EH (cell line): ENCODE measurements around the gene FAM149B1.
"Not testable (repeated sequence)": the region's sequence is repeated elsewhere in the genome, so short reads cannot be mapped to it uniquely, and the experiment has no call there.

Source experiments
- DNase-seq: peaks from one replicate; pipeline ENCODE4 v3.0.0-alpha.2; 2015; ENCODE audit warnings: low read depth

The FAM149B1 gene

DNA sequence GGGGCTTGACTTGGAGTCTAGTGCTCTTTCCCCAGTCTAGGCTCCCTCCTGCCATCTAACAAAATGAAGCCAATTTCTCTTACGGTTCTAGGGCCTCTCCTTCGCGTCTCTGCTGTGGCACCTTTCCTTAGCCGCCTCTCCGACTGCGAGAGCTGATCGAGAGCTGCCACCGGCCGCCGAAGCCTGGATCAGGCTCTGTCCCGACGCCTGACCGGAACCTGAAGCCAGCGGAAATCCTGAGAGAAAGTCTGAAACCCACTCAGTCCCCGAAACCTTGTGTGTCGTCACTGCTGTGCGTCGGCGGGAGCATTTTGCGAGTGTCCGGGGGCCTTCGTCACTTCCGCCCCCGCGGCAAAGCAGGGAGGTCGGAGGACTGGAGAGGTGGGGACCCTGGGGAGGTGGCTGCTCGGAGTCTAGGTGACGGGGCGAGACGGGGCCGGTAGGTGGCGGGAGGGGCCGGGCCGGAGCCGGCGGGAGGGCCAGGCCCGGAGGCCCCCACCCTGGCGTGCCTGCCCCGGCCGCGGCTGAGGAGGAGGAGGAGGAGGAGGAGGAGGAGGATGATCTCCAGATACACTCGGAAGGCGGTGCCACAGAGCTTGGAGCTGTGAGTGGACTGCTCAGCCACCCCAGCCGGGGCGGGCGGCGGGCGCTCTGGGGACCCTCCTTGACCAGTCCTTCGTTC is at the start of gene FAM149B1, which contains the start of gene ECD:
FAM149B1 (plus strand) TSS at position 337 of the 682 bp plus-strand sequence; CDS start at position 558, 221 bp downstream.
ECD (minus strand) TSS at position 226 of the 682 bp plus-strand sequence. CDS start 4,071 bp downstream, outside the sequence.
- DNase-seq = peak; percentile 95

DNA sequence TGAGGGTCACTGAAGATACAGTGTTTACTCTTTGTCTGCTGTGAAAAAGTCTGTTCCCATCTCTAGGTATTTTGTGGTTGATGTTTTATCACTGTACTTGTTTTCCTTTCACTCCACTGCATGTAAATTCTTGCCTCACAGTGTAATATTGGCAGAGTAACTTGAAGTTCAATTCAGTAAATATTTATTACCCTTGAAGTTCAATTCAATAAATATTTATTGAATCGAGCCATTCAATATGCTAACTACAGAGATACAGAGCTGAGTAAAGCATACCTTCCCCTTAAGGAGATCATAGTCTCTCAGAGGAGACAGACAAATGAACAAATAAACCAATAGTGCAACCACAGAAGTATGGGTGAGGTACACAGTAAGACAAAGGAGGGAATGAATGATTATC is 48.5 kb upstream of the FAM149B1 start:
- no peak for DNase-seq

DNA sequence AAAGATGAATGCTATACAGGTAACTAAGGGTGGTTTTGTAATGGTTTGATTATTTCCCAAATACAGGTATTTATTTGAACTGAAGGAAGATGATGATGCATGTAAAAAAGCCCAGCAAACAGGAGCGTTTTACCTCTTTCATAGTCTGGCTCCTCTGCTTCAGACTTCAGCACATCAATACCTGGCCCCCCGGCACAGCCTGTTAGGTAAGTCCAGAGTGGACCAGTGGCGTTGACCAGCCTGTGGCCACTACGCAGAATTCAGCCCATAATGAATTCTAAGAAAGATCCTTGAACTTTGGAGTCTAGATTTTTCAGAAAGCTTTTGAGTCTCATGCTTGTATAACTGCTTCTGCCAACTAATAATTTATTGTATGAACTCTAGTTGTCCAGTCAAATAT is 48.0 kb upstream of the FAM149B1 start:
- DNase-seq = no peak

DNA sequence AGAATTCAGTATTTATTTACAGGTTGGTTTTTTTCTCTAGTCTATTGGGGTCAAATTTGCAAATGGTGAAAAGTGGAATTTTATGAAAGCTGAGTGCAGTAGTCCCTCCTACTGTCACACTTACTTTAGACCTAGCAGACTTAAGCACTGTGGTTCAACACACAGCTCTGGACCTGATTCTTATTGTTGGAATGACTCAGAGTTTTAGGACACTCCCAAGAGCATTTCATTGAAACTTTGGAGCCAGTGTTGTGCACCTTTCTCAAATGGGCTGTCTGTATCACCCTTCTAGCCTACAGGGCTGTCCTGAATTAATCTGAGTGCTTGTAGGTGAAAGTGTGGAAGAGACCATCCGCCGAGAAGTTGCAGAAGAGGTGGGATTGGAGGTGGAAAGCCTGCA is 41.6 kb upstream of the FAM149B1 start:
- DNase-seq = no peak

DNA sequence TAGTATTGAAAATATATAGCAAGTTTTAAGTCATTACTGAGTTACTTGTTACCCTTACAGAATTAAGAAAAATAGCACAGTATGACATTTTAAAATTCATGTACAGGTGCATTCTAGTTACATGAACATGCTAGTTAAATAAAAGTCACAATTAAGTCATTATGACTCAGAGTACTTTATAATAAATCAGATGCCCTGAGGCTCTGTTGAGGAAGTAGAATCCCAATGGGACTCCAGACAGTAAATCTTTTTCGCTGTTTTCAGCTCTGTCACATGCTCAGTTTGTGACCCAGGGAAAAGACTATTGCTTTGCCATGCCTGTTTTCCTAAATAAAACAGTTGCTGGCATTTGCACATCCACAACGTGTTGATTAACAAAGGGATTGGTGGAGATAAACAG is 36.6 kb upstream of the FAM149B1 start:
- DNase-seq = peak; percentile 39

DNA sequence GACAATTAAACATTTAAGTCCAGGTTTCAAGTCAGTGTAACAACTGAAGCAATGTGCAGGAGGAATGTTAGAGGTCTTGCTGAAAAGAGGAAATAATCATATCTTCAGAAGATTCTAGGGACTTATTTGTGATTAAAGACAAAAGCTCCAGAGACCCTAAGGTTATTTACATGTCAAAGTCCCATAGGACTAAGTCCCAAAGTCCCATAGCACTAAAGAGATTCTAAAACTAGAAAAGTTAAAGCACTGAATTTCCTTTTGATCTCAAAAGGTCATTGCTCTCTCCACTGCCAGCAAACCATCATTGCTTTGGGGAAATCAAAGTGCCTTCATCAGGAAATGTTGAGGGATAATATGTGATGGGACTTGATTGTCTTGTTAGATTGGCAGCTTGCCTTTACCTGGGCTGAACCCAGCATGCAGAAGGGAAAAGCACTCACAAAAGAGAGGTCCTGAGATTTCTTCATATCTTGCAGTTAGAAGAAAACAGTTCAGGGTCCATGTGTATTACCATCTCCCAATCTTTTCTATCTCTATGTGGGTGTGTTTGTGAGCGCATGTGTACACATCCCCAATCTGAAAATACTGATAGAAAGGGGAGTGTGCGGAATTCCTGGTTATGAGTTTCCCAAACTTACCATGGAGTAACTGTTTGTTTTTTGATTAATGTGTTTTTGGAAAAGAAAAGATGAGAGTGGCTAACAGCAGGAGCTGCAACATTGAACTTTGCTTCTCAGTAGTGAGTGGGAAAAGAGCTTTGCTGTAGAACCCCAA is 35.8 kb upstream of the FAM149B1 start:
- no peak for DNase-seq

DNA sequence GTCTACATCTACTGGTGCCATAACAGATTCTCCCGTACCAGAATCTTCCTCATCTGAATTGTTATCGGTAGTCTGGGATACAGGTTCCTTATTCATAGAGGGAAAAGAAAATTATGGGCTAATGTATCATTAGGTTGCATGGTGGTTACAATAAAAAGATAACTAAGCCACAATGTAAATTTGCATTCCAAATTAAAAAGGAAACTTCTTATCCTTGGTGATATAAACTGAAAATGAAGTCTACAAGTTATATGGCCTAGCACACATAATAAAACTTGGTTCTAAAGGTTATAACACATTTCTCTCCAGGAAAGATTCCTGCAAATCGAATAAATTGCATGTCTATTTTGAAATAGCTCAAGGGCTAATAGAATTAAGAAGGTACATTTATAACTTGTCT is 33.2 kb upstream of the FAM149B1 start:
- no peak for DNase-seq

DNA sequence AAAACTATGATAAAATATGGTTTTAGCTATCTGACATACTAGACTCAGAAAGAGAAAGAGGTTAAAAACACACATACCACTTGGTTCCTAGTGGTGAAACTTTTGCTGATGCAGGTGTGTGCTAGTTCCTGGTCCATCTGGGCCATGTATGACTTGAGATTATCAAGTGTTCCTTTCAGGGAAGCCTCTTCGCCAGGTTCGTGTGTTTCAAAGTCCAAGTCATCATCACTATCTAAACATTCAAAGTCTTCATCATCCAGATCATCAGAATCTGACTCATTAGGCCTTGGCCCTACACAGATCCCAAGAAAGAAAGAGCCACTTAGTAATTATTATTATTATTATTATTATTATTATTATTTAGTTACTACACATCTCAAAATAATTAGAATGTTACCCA is 31.3 kb upstream of the FAM149B1 start:
- no peak for DNase-seq

DNA sequence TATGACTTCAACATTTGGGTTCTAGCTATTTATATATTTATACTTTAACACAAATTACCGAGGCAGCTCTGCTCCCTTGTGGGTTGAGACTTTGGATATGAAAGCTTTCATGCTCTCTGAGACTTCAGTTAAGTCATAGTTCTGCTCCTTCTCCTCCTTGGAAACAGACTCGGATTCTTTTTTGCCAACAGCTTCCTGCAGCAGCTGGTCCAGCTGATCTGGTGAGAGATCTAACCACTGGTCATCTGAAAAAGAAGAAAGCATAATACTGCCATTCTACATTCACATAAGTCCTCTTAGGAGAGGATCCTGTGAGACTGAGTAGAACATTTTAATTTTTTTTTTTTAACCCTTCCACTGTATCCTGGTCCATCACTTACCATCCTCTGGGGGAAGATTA is 28.7 kb upstream of the FAM149B1 start:
- DNase-seq = no peak

DNA sequence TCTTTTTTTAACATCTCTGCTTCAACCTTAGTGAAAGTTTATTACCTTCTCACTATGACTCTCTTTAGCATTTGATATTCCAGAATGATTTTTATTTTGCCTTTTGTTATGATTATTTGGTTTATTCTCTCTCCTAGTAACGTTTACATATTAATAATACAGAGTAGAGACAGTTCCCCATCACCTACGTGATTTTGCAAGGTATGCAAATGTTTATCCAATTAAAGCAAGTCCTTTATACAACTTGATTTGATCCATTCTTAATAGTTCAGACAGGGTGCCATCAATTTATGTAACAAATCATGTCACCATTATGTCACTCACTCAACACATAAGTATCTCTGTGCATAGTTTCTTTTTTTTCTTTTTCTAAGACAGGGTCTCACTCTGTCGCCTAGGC is 26.3 kb upstream of the FAM149B1 start:
- no peak for DNase-seq

DNA sequence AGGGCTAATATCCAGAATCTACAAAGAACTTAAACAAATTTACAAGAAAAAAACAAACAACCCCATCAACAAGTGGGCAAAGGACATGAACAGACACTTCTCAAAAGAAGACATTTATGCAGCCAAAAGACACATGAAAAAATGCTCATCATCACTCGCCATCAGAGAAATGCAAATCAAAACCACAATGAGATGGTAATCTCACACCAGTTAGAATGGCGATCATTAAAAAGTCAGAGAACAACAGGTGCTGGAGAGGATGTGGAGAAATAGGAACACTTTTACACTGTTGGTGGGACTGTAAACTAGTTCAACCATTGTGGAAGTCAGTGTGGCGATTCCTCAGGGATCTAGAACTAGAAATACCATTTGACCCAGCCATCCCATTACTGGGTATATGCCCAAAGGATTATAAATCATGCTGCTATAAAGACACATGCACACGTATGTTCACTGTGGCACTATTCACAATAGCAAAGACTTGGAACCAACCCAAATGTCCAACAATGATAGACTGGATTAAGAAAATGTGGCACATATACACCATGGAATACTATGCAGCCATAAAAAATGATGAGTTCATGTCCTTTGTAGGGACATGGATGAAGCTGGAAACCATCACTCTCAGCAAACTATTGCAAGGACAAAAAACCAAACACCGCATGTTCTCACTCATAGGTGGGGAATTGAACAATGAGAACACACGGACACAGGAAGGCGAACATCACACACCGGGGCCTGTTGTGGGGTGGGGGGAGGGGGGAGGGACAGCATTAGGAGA is 17.1 kb upstream of the FAM149B1 start:
- DNase-seq = not testable (repeated sequence)

DNA sequence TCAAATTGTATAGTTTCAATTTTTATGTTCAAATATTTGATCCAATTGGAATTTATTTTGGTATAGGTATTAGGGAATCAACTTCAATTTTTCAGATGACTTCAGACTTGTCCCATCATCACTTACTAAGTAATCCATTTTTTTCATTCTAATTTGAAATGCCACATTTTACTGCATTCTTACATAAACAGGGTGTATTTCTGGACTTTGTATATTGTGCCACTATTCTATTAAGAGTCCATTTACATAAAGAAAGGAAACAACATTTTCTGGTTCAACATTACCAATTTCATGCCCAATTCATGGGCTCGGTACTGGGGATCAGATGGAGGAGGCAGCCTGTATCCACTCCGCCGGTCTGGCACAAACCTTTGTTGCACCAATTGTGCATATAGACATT is 15.9 kb upstream of the FAM149B1 start:
- DNase-seq = no peak

DNA sequence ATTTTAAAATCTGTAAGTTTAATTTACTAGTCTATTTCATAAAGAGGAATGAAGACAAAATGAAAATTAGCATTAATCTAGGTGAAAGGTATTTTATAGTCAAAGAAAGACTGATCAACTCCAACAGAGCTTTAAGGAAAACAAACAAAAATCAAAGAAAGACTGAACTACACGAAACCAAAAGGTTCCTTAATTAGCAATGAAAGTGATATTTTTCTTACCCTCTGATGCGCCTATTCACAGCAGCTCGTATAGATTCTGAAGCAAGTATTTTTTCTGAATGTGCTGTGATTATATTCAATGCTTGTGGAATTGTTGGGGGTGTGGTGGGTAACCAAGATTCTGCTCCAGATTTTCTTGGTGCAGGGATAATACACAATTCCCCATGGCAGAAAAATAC is 11.9 kb upstream of the FAM149B1 start:
- no peak for DNase-seq

DNA sequence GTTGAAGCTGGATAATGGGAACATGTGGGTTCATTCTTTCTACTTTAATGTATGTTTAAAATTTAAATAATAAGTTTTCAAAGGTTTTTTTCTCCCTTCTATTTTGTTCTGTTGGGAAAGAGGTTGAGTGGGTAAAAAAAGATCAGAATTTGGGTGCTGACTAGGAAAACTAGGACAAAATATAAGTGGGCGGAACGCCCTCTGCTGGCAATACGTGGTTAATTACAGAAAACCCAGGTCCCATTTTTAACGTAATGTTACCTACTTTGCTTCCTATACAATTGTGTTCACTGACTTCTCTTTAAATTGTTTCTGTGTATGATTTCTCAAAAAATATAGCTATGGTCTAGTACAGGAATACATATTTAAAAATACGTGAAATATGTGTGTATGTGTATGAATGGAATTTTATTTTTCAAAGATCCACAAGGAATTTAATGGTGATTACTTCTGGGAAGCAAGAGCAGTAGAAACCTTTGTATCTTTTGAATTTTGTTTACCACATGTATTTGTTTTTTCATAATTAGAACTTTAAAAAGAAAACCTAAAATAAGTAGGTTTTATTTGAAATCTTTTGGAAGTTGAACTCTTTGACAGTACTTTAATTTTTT is 8.8 kb upstream of the FAM149B1 start:
- DNase-seq = peak; percentile 63

DNA sequence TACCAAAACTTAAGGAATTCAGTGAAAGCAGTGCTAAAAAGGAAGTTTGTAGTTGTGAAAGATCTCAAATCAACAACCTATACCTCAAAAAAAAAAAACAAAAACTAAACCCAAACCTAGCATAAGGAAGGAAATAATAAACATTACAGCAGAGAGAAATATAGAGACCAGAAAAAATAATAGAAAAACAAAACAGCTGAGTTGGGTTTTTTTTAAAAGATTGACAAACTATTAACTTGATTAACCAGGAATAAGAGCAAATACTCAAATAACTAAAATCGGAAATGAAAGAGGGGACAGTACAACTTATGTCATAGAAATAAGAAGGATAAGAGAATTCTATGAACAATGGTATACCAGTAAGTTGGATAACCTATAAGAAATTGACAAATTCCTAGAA is 6.8 kb upstream of the FAM149B1 start:
- DNase-seq = no peak

DNA sequence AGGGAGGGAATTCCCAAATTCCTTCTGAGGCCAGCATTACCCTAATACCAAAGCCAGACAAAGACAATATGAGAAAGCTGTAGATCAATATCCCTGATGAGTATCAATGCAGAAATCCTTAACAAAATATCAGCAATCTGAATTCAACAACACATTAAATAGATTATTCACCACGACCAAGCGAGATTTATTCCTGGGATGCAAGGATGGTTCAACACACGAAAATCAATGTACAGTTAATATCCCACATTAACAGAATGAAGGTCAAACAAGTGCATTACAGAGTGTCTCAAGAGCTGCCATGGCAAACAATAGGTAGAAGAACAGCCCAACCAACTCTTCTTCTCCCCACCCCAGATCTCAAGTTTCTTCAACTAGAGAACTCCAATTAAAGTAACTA is 6.3 kb upstream of the FAM149B1 start:
- no peak for DNase-seq

DNA sequence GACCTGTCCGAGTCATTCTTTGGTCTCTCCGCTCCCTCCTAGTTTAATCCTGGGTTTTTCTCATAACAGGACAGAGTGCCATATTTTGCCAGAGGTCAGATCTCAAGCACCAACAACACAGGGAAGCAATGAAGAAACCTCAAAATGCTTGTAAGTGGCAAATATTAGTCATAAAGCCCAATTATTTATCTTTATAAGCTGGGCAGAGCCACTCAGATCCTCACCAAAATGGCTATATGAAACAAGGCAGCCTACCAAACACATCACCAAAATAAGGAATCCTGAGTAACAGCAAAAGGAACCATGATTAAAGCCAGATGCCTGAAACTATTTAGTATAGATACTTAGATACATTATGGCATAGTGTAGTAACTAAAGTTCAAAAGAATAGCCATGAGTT is 4.8 kb upstream of the FAM149B1 start:
- peak; percentile 49 for DNase-seq

DNA sequence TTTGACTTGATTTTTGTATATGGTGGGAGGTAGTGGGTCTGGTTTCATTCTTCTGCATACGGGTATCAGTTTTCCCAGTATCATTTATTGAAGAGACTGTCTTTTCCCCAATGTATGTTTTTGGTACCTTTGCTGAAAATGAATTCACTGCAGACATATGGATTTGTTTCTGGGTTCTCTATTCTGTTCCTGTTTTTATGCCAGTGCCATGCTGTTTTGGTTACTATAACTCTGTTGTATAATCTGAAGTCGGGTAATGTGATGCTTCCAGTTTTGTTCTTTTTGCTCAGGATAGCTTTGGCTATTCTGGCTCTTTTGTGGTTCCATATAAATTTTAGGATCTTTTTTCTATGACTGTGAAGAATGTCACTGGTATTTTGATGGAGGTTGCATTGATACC is 947 bp upstream of the FAM149B1 start:
- DNase-seq = no peak

DNA sequence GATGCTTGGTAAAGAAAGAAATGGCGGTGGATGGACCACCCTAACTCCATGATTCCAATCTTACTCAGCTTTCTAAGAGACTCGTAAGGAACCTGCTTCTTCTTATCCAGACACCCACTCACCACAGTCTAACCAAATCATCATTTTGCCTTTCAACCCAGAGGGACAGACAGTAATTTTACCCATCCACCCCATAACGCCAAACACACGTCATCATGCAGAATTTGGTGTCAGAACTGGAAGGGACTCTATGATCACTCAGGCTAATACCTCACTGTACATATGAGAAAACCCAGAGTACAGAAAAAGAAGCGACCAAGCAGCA is 499 bp upstream of the FAM149B1 start:
- no peak for DNase-seq

DNA sequence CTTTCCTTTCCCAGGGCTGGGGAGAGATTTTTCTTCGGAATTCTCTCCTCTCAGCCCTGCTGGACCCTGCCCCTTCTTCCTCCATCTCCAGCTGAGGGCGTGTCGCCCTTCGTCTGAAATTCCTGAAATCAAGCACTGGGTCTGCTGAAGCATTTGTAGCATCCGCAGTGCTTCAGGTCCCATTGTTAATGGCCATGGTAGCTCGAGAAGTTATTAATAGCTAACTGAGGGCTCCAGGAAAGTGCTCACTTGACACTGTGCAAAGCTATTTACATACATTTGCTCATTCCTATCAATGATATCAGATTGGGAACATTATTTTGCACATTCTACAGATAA is 515 bp downstream of the FAM149B1 start:
- DNase-seq = no peak

DNA sequence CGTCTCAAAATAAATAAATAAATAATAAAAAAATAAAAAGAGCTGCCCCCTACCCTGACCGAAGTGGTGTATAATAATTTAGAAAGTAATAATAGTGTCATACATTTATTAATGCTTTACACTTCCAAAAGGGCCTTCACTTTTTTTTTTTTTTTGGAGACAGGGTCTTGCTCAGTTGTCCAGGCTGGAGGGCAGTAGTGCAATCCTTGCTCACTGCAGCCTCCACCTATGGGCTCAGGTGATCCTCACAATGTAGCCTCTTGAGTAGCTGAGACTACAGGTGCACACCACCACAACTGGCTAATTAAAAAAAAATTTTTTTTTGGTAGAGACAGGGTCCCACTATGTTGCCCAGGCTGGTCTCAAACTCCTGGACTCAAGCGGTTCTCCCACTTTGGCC is 1.4 kb downstream of the FAM149B1 start:
- DNase-seq = no peak

DNA sequence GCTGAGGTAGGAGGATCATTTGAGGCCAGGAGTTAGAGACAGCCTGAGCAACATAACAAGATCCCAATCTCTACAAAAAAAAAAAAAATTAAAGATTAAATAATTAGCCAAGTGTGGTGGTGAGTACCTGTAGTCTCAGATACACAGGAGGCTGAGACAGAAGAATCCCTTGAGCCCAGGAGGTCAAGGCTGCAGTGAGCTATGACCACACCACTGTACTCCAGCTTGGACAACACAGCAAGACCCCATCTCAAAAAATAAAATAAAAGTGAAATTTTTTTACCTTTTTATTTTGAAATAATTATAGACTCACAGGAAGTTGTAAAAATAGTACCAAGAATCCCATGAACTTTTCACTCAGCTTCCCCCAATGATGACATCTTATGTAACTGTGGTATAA is 4.9 kb downstream of the FAM149B1 start:
- DNase-seq = no peak
